Stomach smooth muscle (tissue), 2 donors: ENCODE measurements around the gene DCDC2.
"Not testable (repeated sequence)": the region's sequence is repeated elsewhere in the genome, so short reads cannot be mapped to it uniquely, and the experiment has no call there.

Source experiments
- H3K27ac ChIP-seq: one replicate; pipeline ENCODE4 v1.7.0; 2013; ENCODE audit warnings: mild to moderate bottlenecking, low read length, inconsistent platforms
- H3K27me3 ChIP-seq, 2 donors: one replicate each; pipeline ENCODE4 v1.7.0; 2013; ENCODE audit warnings: low read length in 2 of 2; ENCODE audit not compliant: insufficient read depth in 2 of 2, control insufficient read depth in 1 of 2
- H3K36me3 ChIP-seq, 2 donors: one replicate each; pipeline ENCODE4 v1.7.0; 2013; ENCODE audit warnings: low read length in 2 of 2; ENCODE audit not compliant: control insufficient read depth in 2 of 2, insufficient read depth in 2 of 2
- H3K4me1 ChIP-seq: one replicate; pipeline ENCODE4 v1.7.0; 2013; ENCODE audit warnings: low read length; ENCODE audit not compliant: control insufficient read depth, insufficient read depth
- H3K4me3 ChIP-seq, 2 donors: one replicate each; pipeline ENCODE4 v1.7.0; 2013; ENCODE audit warnings: low read length in 2 of 2
- H3K9ac ChIP-seq, 2 donors: one replicate each; pipeline ENCODE4 v1.7.0; 2013; ENCODE audit warnings: low read length in 2 of 2, mild to moderate bottlenecking in 1 of 2
- H3K9me3 ChIP-seq, 2 donors: one replicate each; pipeline ENCODE4 v1.7.0; 2013; ENCODE audit warnings: low read length in 2 of 2; ENCODE audit not compliant: control insufficient read depth in 2 of 2
- donor health status: healthy.
- donor health status: Pancreatic carcinoma.

DCDC2 gene

GRCh38 chr6:24394061-24394779 lies 36.4 kb upstream of the DCDC2 start:
- Histone ChIP-seq H3K27ac (no peak overlapping the region), H3K9me3 (no peaks in the 10 kb centered on the region), H3K4me3 (no peak overlapping the region), H3K27me3 (peaks cover 5 to 7% of the 10 kb centered on the region in 2 donors), H3K9ac (no peak overlapping the region), H3K4me1 (no peaks in the 10 kb centered on the region), H3K36me3 (no peaks in the 10 kb centered on the region)

DNA sequence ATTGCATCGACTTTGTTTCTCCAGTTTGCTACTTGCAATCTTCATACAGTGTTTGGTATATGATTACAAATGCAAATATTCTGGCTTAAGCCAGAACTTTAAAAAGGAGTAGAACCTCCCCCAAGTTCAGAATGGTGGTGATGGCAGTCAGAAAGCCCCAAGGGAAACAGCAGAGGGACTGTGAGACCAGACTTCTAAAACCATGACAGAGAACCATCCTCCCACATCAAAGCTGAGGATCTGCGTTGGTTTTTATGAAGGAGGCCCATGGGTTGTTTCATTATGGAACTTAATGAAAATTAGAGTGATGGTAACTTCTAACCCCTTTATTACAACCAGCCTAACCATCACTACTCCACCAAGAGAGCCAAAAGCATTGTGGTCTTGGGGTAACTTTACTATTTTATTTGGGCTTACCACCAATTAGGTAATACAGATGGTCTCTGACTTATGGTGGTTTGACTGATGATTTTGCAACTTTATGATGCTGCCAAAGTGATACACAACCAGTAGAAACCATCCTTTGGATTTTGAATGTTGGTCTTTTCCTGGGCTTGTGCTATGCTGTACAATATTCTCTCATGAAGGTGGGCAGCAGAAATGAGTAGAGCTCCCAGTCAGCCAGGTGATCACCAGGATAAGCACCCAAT lies 34.0 kb upstream of the DCDC2 start:
- Histone ChIP-seq H3K36me3 (no peaks in the 10 kb centered on the region), H3K27me3 (peaks cover 2 to 5% of the 10 kb centered on the region in 2 donors), H3K27ac (no peak overlapping the region), H3K9ac (no peak overlapping the region), H3K9me3 (no peaks in the 10 kb centered on the region), H3K4me3 (no peak overlapping the region), H3K4me1 (no peaks in the 10 kb centered on the region)

DNA sequence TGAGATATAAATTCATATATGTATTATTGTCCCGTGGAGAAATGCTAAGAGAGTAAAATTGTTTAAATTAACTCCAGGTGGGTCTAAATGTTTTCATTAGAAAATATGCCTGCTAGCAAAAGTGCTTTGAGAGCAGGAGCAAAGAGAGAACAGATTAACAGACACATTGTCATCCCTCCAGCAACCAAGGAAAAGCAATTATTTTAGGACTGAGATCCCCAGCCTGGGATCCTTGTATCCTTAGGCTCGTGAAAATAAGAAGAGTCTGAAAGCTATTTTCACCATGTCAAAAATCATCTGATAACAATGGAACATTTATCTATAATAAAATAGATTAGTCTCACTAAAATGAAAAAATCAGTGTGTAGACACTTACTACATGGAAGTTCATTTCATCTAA lies 33.3 kb upstream of the DCDC2 start:
- Histone ChIP-seq H3K9ac (no peak overlapping the region), H3K4me3 (no peak overlapping the region)

DNA sequence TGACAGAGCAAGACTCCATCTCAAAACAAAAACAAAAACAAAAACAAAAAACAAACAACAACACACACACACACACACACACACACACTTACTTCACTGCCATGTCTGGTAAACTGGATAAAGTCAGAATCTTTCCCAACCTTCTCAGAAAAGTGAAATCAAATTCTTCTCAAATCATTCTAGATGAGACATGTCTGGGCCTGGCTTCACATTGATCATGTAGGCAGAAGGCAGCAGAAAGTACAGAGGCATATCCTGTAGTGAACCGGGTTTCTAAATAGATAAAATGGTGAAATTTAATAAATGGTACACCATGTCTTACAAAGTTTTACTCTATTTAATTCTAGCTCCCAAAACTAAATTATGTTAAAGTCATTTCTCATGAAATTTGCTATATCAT lies 30.0 kb upstream of the DCDC2 start:
- Histone ChIP-seq H3K4me1 (no peaks in the 10 kb centered on the region), H3K4me3 (no peak overlapping the region), H3K36me3 (no peaks in the 10 kb centered on the region), H3K9ac (no peak overlapping the region), H3K27ac (no peak overlapping the region), H3K9me3 (no peaks in the 10 kb centered on the region), H3K27me3 (no peaks in the 10 kb centered on the region)

More for the DNA sequence above, 33.3 kb upstream of the DCDC2 start:
- Histone ChIP-seq H3K36me3 (no peaks in the 10 kb centered on the region), H3K4me1 (no peaks in the 10 kb centered on the region), H3K27ac (no peak overlapping the region), H3K9me3 (no peaks in the 10 kb centered on the region), H3K27me3 (no peaks in the 10 kb centered on the region)

GRCh38 chr6:24385536-24386269 lies 27.8 kb upstream of the DCDC2 start:
- H3K27ac ChIP-seq = no peak overlapping the region
- no peak overlapping the region for H3K9ac ChIP-seq
- H3K4me3 ChIP-seq = no peak overlapping the region

DNA sequence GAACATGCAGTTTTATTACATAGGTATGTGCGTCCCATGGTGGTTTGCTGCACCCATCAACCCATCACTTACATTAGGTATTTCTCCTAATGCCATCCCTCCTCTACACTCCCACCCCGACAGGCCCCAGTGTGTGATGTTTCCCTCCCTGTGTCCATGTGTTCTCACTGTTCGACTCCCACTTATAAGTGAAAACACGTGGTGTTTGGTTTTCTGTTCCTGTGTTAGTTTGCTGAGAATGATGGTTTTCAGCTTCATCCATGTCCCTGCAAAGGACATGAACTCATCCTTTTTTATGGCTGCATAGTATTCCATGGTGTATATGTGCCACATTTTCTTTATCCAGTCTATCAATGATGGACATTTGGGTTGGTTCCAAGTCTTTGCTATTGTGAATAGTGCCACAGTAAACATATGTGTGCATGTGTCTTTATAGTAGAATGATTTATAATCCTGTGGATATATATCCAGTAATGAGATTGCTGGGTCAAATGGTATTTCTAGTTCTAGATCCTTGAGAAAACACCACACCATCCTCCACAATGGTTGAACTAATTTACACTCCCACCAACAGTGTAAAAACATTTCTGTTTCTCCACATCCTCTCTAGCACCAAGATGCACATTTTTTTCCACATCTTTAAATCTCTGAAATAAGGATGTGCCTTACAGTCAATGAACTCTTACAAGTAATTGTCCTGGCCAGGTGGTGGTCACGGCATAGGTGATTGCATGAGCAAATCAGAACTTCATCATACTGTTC lies 26.7 kb upstream of the DCDC2 start:
- not testable (repeated sequence) for H3K36me3 ChIP-seq, H3K27ac ChIP-seq, H3K4me1 ChIP-seq, H3K9ac ChIP-seq, H3K27me3 ChIP-seq, H3K4me3 ChIP-seq, H3K9me3 ChIP-seq

More at GRCh38 chr6:24385536-24386269, 27.8 kb upstream of the DCDC2 start:
- no peaks in the 10 kb centered on the region for H3K9me3 ChIP-seq
- H3K27me3 ChIP-seq = no peaks in the 10 kb centered on the region
- no peaks in the 10 kb centered on the region for H3K4me1 ChIP-seq
- no peaks in the 10 kb centered on the region for H3K36me3 ChIP-seq

DNA sequence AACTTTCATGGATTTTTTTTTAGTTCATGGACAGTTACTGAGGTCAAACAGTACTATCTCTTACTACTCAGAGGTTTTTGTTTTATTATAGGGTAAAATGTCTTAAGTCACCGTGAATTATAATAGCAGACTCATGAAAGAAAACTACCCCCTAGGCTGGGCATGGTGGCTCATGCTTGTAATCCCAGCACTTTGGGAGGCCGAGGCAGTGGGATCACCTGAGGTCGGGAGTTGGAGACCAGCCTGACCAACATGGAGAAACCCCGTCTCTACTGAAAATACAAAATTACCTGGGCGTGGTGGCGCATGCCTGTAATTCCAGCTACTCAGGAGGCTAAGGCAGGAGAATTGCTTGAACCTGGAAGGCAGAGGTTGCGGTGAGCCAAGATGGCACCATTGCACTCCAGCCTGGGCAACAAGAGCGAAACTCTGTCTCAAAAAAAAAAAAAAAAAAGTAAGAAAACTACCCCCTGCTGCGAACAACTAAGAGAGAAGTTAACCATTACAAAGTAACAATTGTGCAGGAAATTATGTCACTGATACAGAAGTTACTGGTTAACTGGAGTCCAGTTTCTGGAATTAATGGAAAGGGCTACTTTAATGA lies 25.1 kb upstream of the DCDC2 start:
- H3K9ac ChIP-seq, H3K4me3 ChIP-seq, H3K27me3 ChIP-seq, H3K27ac ChIP-seq, H3K4me1 ChIP-seq, H3K9me3 ChIP-seq, H3K36me3 ChIP-seq: not testable (repeated sequence)

DNA sequence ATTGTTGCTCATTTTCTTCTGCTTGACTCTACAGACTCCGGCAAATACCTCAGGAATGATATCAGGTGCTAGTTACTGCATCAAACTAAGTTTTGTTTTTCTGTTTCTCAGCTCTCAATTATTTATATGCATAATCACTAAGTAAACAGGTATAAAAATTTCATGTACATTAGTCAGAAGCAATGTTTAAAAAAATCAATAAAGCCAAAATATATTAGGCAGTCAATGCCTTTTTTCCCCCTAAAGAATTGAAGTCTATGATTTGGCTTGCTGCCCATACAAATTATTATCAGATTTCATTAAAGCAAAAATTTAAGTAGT lies 24.3 kb upstream of the DCDC2 start:
- no peaks in the 10 kb centered on the region for H3K36me3 ChIP-seq
- no peak overlapping the region for H3K4me3 ChIP-seq
- no peak overlapping the region for H3K9ac ChIP-seq
- H3K27me3 ChIP-seq = no peaks in the 10 kb centered on the region
- H3K27ac ChIP-seq = no peak overlapping the region
- no peaks in the 10 kb centered on the region for H3K9me3 ChIP-seq
- no peaks in the 10 kb centered on the region for H3K4me1 ChIP-seq

GRCh38 chr6:24381476-24382219 lies 23.8 kb upstream of the DCDC2 start:
- H3K36me3 ChIP-seq = no peaks in the 10 kb centered on the region
- no peak overlapping the region for H3K9ac ChIP-seq
- no peaks in the 10 kb centered on the region for H3K4me1 ChIP-seq
- no peaks in the 10 kb centered on the region for H3K27me3 ChIP-seq
- no peak overlapping the region for H3K27ac ChIP-seq
- no peak overlapping the region for H3K4me3 ChIP-seq
- no peaks in the 10 kb centered on the region for H3K9me3 ChIP-seq
